Measurements from ENCODE around the gene PDCD7. TPM values are rescaled to one million over a fixed set of nuclear protein-coding genes. Genes with fewer than 3 reads are reported as not detected.
A peak's percentile ranks its signal among the peaks of the same experiment; 100 is the strongest.
"Not testable (repeated sequence)": the region's sequence is repeated elsewhere in the genome, so short reads cannot be mapped to it uniquely, and the experiment has no call there.

Gene PDCD7
- total RNA-seq, 1 experiment from 2014 or later = 12.8 TPM

DNA sequence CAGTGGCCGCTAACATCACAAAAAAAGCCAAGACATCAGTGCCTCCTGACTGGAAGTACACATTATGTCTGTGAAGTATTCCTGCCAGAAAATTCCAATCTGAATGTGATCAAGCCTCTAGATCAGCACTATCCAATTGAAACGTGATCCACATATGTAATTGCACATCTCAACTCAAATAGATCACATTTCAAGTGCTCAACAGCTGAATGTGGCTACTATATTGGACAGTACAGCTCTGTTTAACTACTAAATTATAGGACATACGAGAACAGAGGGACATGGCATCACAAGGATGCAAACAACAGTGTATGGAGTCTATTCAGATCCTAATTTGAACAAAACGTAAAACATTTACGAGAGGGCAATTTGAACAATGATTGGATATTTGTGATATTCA is 18.1 kb downstream of the PDCD7 start:
- no peak for DNase-seq (ENCODE audit: low spot score)

DNA sequence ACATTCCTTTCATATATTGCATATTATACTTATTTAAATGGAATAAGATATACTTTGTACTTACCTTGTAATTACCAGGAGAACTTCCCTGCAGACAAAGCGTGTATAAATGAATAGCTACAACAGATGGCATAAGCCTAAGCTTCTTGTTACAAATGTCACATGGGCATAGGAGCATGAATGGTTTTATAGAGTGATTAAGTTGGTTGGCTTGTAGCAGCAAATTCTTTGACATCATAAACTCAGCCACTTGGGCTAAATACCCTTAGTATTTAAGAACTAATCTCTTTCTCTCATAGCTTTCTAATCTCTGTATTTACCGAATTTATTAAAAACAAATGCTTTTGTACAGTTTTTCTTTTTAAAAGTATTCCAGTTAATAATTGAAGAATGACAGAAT is 18.5 kb downstream of the PDCD7 start, which contains the start of gene UBAP1L:
UBAP1L (minus strand) TSS at position 115 of the 400 bp plus-strand sequence. CDS start 8,985 bp downstream, outside the sequence.
- no peak for DNase-seq (ENCODE audit: low spot score)

DNA sequence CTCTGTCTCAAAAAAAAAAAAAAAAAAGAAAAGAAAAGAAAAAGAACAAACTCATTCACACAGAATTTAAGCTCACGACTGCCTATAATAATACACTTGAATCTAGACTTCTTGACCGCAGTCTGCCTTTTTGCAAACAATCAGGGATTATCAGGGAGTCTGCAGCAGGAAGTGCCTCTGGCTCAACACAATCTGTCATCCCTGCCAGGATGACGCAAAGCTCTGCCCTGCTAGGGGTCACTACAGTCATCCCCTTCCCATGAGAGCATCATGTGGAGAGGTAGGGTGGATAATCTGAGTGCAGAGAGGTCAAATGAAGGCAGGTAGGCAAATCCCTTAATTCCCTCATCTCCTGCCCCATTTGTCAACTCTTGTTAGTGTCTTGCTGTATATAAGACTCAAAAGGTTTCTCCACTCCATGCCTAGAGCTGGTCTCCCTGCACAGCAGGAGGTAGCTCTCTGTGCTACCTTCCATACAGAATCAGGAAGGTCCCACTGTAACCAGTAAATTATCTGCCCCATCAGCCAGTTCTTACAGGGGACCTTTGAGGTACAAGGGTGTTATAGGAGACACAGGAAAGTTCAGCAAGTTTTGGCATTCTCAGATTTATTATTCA is 22.8 kb downstream of the PDCD7 start:
- DNase-seq (ENCODE audit: low spot score) = peak; percentile 56

DNA sequence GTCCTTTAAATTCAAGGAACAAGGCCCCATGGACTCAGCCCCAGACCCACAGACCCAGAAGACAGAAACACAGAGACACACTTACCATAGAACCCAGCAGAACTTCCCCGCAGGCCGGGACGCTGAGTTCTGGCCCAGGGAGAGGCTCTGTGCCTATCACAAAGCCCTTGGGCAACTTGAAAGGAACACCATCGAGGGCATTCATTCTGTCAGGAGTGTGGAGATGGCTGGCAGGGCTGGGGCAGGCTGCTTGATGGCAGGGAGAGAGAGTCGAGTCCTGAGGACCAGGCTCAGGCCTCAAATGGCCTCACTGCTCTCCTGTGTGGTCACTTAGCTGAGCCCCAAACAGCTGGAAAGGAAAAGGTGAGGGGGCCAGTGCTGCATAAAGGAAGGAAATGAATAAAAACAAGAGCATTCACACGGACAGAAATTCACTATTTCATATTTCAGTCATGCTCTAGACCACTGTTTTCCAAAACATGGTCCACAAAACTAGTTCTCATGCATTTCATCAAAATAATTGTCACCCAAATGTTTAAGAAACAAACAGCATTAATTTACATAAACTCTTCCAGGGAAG is 27.5 kb downstream of the PDCD7 start:
- no peak for DNase-seq (ENCODE audit: low spot score)

DNA sequence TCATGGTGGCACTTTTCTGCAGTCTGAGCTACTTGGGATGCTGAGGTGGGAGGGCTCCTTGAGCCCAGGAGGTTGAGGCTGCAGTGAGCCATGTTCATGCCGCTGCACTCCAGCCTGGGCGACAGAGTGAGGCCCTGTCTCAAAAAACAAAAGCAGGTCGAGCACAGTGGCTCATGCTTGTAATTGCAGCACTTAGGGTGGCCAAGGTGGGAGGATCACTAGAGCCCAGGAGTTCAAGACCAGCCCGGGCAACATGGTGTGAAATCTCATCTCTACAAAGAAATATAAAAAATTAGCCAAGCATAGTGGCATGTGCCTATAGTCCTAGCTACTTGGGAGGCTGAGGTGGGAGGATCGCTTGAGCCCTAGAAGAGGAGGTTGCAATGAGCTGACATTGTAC is 28.6 kb downstream of the PDCD7 start:
- no peak for DNase-seq (ENCODE audit: low spot score)

DNA sequence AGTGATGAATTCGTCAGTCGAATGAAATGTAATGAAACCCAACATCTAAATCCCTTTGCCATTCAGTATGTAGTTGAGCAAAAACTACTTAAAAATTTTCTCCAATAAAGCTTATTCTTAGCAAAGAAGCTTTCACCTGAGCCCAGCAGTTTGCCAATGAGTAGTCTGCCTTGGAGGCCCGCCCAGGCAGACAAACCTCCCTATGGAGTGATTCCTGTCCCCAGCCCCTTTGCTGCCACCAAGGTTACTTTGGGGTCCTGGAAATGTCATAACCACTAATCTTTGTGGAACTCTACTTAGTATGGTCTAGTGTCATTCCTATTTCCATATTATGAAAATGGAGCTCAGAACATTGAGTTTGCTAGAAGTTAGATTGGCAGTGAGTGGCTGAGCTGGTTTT is 30.7 kb downstream of the PDCD7 start:
- no peak for DNase-seq (ENCODE audit: low spot score)

DNA sequence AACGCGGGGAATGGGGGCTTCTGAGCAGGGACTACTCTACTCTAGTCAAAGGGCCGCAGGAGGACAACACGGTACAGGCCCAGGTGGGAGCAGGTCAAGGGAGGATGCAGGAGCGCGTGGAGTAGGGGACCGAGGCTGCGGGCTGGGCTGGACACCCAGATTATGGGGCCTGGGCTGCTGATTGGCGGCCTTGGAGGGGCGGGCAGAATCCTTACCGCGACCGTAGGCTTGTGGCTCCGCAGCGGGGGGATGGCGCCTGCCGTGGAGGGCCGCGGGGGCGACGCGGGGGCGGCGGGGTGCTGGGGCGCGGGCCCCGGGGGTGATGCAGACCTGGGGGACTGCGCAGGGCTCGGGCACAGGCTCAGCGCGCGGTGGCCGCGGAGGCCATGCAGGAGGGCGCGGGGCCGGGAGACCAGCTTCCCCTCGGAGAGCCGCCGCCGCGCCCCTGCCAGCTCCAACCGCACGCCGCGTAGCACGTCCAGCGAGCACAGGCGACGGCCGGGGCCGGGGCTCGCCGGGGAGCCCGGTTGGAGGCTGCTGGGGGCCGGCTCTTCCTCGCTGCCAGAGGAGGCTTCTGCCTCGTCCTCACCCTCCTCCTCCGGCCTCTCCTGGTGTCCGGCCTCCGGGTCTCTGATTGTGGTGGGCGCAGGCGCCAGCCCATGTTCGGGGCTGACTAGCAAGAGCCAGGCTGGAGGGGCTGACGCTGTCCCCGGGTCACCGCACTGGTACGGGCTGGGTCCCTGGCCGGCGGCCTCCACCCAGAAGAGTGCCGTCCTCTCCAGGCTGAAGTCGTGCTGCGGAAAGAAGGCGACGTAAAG is 31.5 kb downstream of the PDCD7 start:
- no peak for DNase-seq (ENCODE audit: low spot score)

DNA sequence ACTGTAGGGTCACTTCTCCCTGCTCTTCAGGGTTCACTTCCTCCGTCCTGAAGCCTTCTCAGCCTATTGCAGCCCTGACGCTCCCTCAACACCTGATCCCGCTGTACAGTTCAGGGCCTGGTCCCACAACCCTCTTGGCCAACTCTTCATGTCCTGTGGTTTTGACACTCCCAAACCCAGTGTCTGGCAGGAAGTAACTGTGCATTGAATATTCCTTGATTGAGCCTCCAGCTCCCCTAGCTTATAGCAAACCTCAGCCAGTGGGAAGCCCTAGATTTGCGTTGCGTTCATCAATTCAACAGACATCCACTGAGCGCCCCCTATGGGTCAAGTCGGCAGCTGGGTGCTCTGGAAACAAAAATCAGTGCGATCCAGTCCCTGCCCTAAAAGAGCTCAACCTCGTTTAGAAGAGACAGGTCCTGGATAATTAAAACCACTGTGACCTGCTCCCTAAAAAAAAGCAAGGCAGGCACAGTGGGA is 32.2 kb downstream of the PDCD7 start:
- no peak for DNase-seq (ENCODE audit: low spot score)

DNA sequence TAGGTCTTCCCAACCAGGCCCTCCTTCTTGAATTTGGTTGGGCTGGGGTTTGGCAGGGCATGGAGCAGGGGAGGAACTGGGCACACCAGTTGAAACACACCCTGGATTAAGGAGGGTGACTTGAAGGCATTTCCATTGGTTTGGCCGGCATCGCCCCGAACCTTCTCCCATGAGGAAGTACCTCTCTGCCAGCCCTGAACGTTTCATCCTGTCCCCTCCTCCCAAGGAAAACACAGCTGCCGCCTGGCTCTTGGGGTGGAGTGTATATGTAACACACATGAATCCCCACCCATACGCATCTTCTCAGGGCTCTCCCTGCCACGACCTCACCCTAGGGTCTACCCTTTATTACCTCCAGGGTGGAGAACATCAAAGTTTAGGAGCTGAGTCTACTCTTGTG is 33.2 kb downstream of the PDCD7 start:
- DNase-seq (ENCODE audit: low spot score) = no peak

DNA sequence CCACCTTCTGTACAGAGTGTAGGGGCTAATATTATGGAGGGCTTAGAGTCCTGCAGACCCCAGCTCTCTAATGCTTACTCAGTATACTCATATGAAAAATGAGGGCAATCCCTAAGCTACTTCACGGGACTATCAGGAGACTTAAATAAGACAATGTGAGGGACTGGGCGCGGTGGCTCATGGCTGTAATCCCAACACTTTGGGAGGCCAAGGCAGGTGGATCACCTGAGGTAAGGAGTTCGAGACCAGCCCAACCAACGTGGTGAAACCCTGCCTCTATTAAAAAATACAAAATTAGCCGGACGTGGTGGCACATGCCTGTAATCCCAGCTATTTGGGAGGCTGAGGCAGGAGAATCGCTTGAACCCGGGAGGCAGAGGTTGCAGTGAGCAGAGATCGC is 33.8 kb downstream of the PDCD7 start:
- not testable (repeated sequence) for DNase-seq (ENCODE audit: low spot score)

DNA sequence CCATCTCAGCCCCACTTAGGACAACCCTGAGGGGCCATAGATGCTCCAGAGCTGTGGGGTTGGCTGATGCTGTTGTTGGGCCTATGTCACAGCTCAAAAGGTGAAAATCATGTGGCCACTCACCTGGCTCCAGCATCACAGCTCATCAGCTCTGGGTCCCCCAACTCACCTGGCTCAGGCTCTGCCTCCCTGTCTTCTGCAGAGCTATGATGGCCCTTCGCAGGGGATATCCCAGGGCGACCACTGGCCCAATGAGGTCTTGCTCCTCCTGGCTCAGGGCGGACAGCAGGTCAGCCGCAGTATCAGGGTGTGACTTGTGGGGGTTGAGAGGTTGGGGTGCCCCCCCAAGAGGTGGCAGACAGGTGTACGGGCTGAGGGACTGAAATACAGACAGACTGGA is 34.3 kb downstream of the PDCD7 start:
- DNase-seq (ENCODE audit: low spot score) = no peak

DNA sequence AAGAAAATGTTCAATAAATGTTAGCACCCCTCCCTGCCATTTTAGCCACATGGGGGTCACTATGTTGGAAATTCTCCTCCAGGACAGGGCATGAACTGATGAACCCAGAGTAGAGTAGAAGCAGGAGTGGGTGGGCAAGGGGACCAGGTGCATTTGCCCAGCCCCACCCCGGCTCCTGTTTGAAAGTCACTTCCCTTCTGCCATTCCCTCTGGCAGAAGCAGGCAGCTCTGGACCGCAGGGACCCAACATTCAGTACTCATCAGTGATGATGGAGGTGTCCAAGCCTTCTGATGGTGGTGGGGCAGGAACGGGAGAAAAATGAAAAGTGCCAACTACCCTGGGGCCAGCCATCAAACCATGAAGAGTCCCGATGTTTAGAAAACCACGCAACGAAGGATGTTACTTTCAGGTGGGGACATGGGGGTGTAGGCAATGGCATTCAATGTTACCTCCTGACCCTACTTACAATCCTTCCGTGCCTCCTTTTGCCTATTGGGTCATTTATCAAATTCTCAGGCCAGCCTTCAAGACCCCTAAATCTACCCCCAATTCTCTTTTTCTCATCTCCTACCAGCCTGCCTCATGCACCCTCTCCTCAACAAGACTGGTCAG is 35.9 kb downstream of the PDCD7 start:
- DNase-seq (ENCODE audit: low spot score) = no peak

DNA sequence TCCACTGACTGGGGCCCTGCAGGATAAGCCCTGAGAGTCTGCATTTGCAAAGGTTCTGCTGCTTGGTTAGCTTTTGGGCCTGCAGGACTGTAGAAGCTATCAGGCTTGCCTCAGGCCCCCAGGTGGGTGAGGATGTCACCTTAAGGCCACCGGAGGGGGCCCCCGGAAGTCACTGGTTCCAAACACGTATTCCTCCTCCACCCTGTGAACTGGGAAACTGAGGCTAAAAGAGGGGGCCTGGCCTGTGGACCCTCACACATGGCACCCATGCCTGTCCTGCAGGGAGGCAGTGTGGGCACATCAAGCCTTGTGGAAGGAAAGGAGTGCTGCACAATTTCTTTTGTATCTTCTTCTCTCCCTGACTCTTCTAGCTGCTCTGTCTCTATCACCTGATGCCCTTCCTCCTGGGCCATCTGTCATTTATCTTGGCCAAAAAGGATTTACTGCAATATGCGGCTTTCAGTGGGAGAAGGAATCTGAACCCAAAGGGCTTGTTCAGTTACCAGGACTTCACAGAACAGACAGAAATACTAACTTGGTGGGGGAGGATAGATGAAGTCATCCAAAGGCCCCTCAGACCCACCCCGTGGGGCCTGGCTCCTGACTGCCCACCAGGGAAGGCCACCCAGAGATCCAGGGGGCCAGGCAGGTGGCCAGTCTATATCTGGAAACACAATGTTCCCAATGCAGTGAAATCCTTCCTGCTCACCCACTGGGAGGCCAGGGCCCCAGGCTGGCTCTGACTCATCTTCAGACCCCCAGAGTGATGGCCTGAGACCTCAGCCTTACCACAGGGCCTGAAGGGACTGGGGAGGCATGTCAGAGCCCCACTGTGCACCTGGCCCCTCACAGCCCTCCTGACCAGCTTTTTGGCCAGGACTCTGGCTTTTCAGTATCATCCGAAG is 36.9 kb downstream of the PDCD7 start:
- no peak for DNase-seq (ENCODE audit: low spot score)

DNA sequence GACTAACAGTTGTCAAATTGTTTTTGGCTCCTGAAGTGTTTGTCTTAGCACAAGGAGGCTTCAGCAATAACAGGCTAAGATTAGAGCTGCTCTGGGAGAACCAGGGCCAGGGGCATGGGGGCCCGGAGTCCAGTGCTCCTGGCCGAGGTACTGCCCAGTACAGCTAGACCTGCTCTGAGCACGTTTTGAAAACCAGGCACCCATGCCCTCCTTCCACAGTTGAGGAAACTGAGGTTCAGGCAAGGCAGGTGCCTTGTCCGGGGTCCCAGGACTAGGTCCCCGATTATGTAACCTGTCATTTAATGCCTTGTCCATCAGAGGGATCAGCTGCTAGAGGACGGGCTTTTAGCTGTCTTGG is 37.9 kb downstream of the PDCD7 start:
- DNase-seq (ENCODE audit: low spot score) = no peak

DNA sequence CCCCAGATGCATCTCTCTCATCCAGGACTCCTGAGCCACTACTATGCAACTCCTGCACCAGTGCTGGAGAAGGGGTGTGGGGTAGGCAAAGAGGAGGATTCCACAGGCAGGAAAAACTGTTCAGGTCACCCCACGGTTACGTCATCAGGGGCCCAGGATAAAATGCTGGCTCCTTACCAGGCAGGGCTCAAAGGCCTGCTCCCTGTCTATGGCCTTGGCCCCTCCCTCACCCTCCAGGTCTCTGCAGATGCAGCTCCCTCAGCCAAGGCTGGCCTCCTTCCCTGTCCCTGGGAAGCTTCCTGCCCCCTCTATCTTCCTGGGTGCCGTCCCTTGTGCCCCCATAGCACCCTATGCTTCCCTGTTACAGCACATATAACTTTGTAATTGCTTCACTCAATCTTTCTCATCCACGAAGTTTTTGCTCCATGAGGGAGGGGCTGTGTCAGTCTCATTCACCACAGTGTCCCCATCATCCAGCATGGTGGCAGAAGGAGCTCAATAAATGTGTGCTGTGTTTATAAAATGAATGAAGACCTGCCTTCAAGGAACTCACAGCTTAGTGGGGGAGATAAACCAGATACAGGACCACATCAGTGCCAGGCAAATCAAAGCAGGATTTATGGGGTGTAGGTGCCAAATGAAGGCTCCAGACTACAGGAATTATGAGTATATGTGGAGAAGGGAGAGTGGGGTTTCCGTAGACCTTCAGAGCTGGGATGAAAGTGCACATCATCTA is 38.4 kb downstream of the PDCD7 start:
- DNase-seq (ENCODE audit: low spot score) = no peak

DNA sequence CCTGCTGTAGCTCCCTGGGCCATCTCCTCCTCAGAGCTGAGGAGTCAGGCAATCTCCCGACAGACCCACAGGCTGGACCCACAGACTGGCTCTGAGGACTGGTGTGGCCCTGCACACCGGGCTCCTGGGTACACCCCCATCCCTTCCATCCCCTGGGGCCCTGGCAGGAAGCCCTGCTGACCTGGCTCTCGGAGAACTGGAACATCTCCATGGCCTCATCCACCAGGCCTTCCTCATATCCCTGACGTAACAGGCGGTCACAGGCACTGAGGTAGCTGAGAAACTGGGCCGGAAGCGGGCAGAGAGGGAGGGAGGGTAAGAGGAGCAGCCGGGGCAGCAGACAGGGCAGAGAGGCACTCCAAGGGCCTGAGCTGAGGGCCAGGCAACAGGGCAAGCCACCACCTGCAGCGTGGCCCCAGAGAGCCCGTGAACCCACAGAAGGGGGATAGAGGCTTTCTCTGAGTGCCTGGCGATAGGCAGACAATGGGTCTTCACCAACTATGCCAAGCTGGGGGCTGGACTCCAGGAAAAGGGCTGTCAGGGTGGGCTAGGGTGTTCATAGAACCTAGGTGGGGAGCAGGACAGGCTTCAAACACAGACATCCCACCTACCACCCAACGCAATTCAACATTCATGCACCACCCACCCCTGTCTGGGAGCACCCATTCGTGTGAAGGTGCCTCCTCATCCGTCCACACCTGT is 39.2 kb downstream of the PDCD7 start:
- DNase-seq (ENCODE audit: low spot score) = no peak

DNA sequence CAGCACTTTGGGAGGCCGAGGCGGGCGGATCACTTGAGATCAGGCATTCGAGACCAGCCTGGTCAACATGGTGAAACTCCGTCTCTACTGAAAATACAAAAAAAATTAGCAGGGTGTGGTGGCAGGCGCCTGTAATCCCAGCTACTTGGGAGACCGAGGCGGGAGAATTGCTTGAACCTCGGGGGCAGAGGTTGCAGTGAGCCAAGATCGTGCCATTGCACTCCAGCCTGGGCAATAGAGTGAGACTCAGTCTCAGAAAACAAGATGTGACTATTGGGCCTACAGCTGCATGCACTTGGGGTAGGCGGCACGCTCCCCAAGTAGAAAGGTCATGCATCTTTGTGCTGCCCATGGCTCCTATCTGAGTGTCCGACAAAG is 39.8 kb downstream of the PDCD7 start:
- DNase-seq (ENCODE audit: low spot score) = not testable (repeated sequence)

DNA sequence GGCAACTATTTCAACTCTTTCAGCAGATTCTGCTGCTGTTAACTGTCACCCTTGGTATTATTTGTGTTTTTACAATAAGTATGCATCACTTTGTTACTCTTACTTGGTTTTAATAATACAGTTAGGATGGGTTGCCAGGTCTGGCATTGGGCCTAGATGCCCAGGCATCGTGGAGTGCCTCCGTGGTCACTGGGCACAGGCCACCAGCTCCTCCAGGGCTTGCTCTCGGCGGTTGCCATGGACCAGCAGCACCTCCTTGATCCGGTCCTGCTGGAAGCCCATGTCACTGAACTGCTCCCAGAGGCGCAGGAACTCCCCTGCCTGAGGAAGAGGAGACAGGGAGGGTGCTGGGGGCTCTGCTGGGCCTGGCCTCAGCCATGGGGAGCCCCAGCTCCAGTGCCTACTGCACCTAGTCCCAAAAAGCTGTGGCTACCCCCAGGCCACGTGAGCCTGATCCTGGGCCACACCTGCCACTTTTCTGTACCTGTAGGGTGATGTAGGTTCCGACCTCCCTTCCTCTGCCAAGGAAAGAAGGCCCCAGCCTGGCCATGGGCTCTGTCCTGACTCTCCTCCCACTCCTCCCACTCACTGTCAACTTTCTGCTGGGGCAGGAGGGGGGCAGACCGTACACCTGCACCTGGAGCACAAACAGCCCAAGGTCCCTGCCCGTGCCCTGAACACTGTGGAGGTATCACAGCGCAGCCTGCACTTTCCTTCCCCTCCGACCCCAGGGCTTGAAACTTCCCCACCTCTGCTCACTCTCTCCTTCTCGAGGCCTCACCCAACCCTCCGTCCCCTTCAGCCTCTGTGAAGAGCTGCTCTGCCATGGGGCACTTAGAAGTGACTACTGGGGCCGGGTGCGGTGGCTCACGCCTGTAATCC is 40.5 kb downstream of the PDCD7 start:
- no peak for DNase-seq (ENCODE audit: low spot score)
